Psoas muscle (tissue), 8 donors: ENCODE measurements around the gene SMARCB1. TPM values are rescaled to one million over a fixed set of nuclear protein-coding genes. Genes with fewer than 3 reads are reported as not detected.

ENCODE experiments used
- ATAC-seq, 4 donors: fragments of 200-7000 bp; cut with Tn5 transposase; one replicate each; pipeline ENCODE4 v1.9.1; 2020; ENCODE audit warnings: moderate library complexity in 3 of 4, mild to moderate bottlenecking in 2 of 4
- DNase-seq, 2 donors: peaks; one replicate each; pipeline ENCODE4 v3.0.0-alpha.2; 2020
- H3K27ac ChIP-seq: fragments of 200-600 bp; one replicate; pipeline ENCODE4 v1.8.0; 2022
- H3K27me3 ChIP-seq, 3 donors: fragments of 200-600 bp in 1 of 3; one replicate each; pipeline versions ENCODE4 v1.6.1 to v1.8.0; 2013 to 2022; ENCODE audit warnings: low read length in 2 of 3, mild to moderate bottlenecking in 2 of 3, moderate library complexity in 1 of 3; ENCODE audit not compliant: insufficient read depth in 3 of 3
- H3K36me3 ChIP-seq, 2 donors: fragments of 200-600 bp in 1 of 2; one replicate each; pipeline versions ENCODE4 v1.6.1 to v1.8.0; 2013 to 2022; ENCODE audit warnings: low read depth in 1 of 2, mild to moderate bottlenecking in 1 of 2, moderate library complexity in 1 of 2; ENCODE audit not compliant: insufficient read depth in 1 of 2
- H3K4me1 ChIP-seq: fragments of 200-600 bp; one replicate; pipeline ENCODE4 v1.8.0; 2022
- H3K4me3 ChIP-seq: fragments of 200-600 bp; one replicate; pipeline ENCODE4 v1.8.0; 2022; ENCODE audit warnings: mild to moderate bottlenecking
- H3K9me3 ChIP-seq: fragments of 200-600 bp; one replicate; pipeline ENCODE4 v1.8.0; 2022
- CTCF ChIP-seq: fragments of 200-600 bp; IDR thresholded peaks from one replicate; pipeline ENCODE4 v1.8.0; 2022; ENCODE audit warnings: antibody characterized with exemption
- WGBS, 3 donors: extraction: QIAGEN DNeasy Blood & Tissue Kit; methylation state at CpG; one replicate each; pipeline versions ENCODE4 v1.1.6 to v1.1.7; 2013; 5-methylcytosine and 5-hydroxymethylcytosine counted together
- intact Hi-C, 2 donors: fragments of 100-400 bp; cut with DNase I; formaldehyde crosslinking; loops; one replicate each; pipeline versions ENCODE4 v1.11.0 to v1.14.2; 2022
- long read RNA-seq, 2 donors: library from polyadenylated mRNA; unstranded; transcript quantifications; one replicate each; pipeline ENCODE4 v2.0.0, GENCODE V29; 2021
- polyA plus RNA-seq, 3 donors: library from polyadenylated mRNA; stranded (reverse); fragments of 200-250 nt; gene quantifications; one replicate each; pipeline ENCODE4 v1.2.3, GENCODE V29; 2013
- total RNA-seq, 4 donors: library from RNA; stranded (reverse); fragmentation: NEBNext Ultra II Directional in 2 of 4; extraction: Animal tissue kit (Norgen Biotek cat#: 25700) in 2 of 4; gene quantifications; one replicate each; pipeline versions ENCODE4 v1.2.1 to v1.2.4, GENCODE V29; 2021 to 2023
- donor health status: healthy with polysubstance abuse.
- donor health status: DM: no; HTN: no; CAD: no; lungs with moderate emphysema.
- donor health status: Bipolar disorder and iron deficiency.
- donor health status: healthy.
- donor health status: DM: yes; HTN: yes; CAD: no.
- donor health status: DM: no; HTN: no; CAD: no.
- donor health status: DM: no; HTN: no; CAD: no.
- donor health status: DM: yes; HTN: yes; CAD: no.

Gene SMARCB1
- total RNA-seq (10 to 100 TPM; 21.9 to 76.6 (median 48.3) TPM), polyA plus RNA-seq (10 to 100 TPM; 20.7 to 47.6 (median 38.4) TPM)
- long read RNA-seq, donor 1, full-length matches to known transcripts: 77 of 89 reads
- long read RNA-seq, donor 1, partial matches to known transcripts: 0 of 89 reads
- long read RNA-seq, donor 1, other reads (novel, unspliced or antisense): 12 of 89 reads
- long read RNA-seq, donor 2, full-length matches to known transcripts: 236 of 256 reads
- long read RNA-seq, donor 2, partial matches to known transcripts: 5 of 256 reads
- long read RNA-seq, donor 2, other reads (novel, unspliced or antisense): 15 of 256 reads

DNA sequence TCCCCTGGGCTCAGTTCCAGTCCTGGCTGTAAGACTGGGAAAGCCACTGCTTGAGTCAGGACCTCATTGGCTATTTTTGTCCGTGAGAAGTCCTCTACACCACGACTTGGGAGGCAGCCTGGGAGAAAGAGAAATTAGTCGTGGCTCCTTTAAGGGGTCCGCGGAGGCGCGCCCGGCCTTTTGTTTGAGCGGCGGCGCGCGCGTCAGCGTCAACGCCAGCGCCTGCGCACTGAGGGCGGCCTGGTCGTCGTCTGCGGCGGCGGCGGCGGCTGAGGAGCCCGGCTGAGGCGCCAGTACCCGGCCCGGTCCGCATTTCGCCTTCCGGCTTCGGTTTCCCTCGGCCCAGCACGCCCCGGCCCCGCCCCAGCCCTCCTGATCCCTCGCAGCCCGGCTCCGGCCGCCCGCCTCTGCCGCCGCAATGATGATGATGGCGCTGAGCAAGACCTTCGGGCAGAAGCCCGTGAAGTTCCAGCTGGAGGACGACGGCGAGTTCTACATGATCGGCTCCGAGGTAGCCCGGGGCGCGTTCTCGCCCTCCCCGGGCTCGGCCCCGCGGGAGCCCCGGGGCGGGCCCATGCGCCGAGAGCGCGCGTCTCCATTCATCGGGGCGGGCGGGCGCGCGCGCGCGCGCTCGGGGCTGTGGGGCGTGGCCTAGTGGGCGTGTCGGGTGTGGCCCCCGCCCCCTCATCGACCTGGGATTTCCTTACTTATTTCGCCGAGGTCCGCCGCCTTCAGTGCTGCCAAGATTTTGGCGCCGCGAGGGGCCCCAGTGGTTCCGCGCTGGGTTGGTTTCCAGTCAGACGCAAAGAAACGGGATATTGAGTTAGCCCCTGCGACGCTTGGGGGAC, at the start of gene SMARCB1:
Gene SMARCB1 (plus strand): TSS at position 215 of the 848 bp plus-strand sequence. CDS start 204 bp downstream, at position 419.
- Histone ChIP-seq H3K9me3 (no peaks in the 10 kb centered on the region), H3K27me3 (no peaks in the 10 kb centered on the region), H3K4me3 (peak within 1 kb of the TSS; percentile 92), H3K4me1 (peaks cover 32% of the 10 kb centered on the region), H3K27ac (peak within 1 kb of the TSS; percentile 99), H3K36me3 (peaks cover 0 to 7% of the 10 kb centered on the region in 2 donors)
- peak; percentile 90 to 92 (median 92) for ATAC-seq
- DNase-seq: peak; percentile 94 to 96
- TF ChIP-seq CTCF: no peak
- 0 to 1% (median 0%) methylated on average over 73 to 97 of the region's 97 CpGs for WGBS, 3 donors
- intact Hi-C loops: loop anchor here (5.0 kb wide), 3 partner anchors 35 to 60 kb away; no protein-coding TSS in a partner anchor

- no peaks in the 10 kb centered on the region for H3K36me3 ChIP-seq
- intact Hi-C loops: no loop called here
- H3K4me1 ChIP-seq: peaks cover 7% of the 10 kb centered on the region
- H3K27me3 ChIP-seq: no peaks in the 10 kb centered on the region
- no peak for TF ChIP-seq CTCF
- no peak overlapping the region for H3K27ac ChIP-seq
- no peaks in the 10 kb centered on the region for H3K9me3 ChIP-seq
- no peak overlapping the region for H3K4me3 ChIP-seq
- no peak for DNase-seq
- ATAC-seq: no peak
These were observed 49.1 kb upstream of the SMARCB1 start for GRCh38 chr22:23737696-23738095.

DNA sequence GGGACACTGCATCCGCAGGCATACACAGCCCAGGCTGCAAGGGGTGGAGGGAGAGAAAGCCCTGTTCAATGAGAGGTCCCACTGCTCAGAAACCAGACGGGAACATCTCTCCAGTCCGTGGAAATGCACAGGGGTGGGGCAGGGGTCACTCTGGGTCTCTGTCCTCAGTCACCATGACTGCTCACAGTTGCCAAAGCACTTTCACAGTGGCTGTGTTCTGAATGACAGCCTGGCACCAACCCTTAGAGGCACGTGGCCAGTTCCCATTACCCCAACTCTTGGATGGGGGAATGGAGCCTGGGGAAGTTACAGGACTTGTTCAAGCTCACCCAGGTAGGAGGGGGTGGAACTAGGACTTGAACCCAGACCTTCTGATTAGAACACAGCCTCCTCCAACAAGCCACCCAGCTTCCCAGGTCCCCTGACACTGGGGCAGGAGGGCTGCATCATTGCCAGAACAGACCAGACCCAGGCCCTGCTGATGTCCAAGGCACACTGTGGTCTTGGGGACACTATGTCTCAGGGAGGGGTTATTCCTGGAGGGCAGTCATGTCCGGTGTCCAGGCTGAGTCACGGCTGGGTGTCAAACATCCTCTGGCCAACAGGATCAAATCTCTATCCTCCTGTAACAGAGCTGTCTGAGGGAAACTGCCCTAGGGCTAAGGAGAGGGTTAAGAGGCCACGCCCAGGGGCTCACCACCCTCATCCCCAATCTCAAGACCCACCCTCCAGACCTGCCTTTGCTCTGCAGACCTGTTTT, 44.1 kb upstream of the SMARCB1 start:
- 24 to 34% (median 29%) methylated on average over 7 of the region's 7 CpGs for WGBS, 3 donors
- Histone ChIP-seq H3K36me3 (peaks cover 5 to 22% of the 10 kb centered on the region in 2 donors), H3K27me3 (no peaks in the 10 kb centered on the region), H3K27ac (peak overlapping the region; percentile 87), H3K9me3 (no peaks in the 10 kb centered on the region), H3K4me3 (no peak overlapping the region), H3K4me1 (peaks cover 17% of the 10 kb centered on the region)
- ATAC-seq (peak; percentile 93 to 95 (median 94)), DNase-seq (peak; percentile 62 to 93)
- TF ChIP-seq CTCF: no peak
- intact Hi-C loops: loop anchor here in 1 of 2 donors (5.0 kb wide), 2 partner anchors 55 to 530 kb away; partner anchors contain the start of gene SPECC1L

DNA sequence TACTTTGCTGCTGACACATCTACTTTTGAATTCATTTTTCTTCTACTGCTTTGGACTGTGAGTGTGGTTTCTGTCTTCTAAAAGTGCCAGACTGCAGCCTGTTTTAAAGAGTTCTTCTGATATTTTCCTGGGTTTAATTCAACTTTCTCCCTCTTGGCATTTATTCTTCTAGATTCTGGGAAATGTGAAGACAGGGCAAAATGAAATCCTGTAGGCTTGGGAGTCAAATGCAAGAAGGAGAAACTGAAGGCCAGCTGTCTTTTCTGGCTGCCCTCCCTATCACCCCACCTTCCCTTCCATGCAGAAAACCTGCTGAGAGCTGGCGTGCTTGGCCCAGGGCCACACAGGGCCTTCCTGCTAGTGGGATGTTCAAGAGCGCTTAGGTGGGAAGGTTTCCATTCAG, 43.5 kb upstream of the SMARCB1 start:
- peaks cover 17% of the 10 kb centered on the region for H3K4me1 ChIP-seq
- no peaks in the 10 kb centered on the region for H3K9me3 ChIP-seq
- no peaks in the 10 kb centered on the region for H3K27me3 ChIP-seq
- ATAC-seq (peak; percentile 43 to 67 (median 59)), DNase-seq (peak; percentile 66 to 90)
- peaks cover 5 to 22% of the 10 kb centered on the region in 2 donors for H3K36me3 ChIP-seq
- intact Hi-C loops: loop anchor here in 1 of 2 donors (5.0 kb wide), 2 partner anchors 56 to 529 kb away; partner anchors contain the start of gene SPECC1L
- WGBS, 3 donors: 35 to 53% (median 50%) methylated on average over 2 of the region's 2 CpGs
- H3K27ac ChIP-seq: peak overlapping the region; percentile 87
- TF ChIP-seq CTCF: no peak
- no peak overlapping the region for H3K4me3 ChIP-seq
